ENCODE measurements around the gene MFN1. TPM values are rescaled to one million over a fixed set of nuclear protein-coding genes. Genes with fewer than 3 reads are reported as not detected.
"Not testable (repeated sequence)": the region's sequence is repeated elsewhere in the genome, so short reads cannot be mapped to it uniquely, and the experiment has no call there.

MFN1 gene
- total RNA-seq, 1 donor from 2014 or later = 74.2 TPM

DNA sequence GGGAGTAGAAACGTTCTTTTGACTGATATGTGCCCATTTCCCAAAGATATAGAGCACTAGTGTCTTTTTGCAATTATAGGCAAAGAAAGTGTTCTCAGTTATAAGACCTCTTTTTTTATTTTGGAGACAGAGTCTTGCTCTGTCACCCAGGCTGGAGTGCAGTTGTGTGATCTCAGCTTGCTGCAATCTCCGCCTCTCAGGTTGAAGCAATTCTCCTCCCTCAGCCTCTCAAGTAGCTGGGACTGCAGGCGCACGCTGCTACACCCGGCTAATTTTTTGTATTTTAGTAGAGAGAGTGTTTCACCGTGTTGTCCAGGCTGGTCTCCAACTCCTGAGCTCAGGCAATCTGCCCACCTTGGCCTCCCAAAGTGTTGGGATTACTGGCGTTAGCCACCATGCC, 45.4 kb upstream of the MFN1 start:
- no peak for DNase-seq
- no peaks in the 10 kb centered on the region for H3K36me3 ChIP-seq
- H3K27ac ChIP-seq (replicated peaks) = no peak overlapping the region
- H3K9me3 ChIP-seq (replicated peaks) = peaks cover 10% of the 10 kb centered on the region
- intact Hi-C loops (cut with micrococcal nuclease) = no loop called here
- no peaks in the 10 kb centered on the region for H3K4me1 ChIP-seq
- TF ChIP-seq, protein P1, sequence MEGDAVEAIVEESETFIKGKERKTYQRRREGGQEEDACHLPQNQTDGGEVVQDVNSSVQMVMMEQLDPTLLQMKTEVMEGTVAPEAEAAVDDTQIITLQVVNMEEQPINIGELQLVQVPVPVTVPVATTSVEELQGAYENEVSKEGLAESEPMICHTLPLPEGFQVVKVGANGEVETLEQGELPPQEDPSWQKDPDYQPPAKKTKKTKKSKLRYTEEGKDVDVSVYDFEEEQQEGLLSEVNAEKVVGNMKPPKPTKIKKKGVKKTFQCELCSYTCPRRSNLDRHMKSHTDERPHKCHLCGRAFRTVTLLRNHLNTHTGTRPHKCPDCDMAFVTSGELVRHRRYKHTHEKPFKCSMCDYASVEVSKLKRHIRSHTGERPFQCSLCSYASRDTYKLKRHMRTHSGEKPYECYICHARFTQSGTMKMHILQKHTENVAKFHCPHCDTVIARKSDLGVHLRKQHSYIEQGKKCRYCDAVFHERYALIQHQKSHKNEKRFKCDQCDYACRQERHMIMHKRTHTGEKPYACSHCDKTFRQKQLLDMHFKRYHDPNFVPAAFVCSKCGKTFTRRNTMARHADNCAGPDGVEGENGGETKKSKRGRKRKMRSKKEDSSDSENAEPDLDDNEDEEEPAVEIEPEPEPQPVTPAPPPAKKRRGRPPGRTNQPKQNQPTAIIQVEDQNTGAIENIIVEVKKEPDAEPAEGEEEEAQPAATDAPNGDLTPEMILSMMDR (IDR thresholded peaks at IDR 0.05; ENCODE audit: borderline replicate concordance) = no peak
- H3K4me3 ChIP-seq = no peak overlapping the region
- H3K27me3 ChIP-seq (ENCODE audit: low read depth) = no peaks in the 10 kb centered on the region

DNA sequence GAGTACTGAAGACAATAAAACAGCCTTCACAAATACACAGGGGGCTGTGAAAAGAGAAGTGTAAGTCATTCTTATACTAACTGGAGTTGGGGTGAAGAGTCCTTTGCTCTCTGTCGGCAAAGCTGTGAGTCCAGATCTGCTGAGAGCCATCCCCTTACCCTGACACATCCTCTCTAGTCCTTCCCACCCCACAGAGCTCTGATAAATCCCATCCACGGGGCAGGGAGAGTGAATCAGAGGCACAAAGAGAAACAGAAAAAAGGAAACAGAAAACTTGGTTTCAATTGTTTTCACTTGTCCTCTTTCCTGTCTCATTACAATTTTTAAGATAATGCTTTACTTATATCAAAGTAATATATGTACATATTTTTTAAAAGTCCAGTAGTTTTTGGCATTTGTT, 42.9 kb upstream of the MFN1 start:
- no peak overlapping the region for H3K4me3 ChIP-seq
- no peaks in the 10 kb centered on the region for H3K36me3 ChIP-seq
- intact Hi-C loops (cut with micrococcal nuclease) = no loop called here
- no peak overlapping the region for H3K27ac ChIP-seq (replicated peaks)
- peaks cover under 1% of the 10 kb centered on the region for H3K9me3 ChIP-seq (replicated peaks)
- no peak for DNase-seq
- H3K27me3 ChIP-seq (ENCODE audit: low read depth) = no peaks in the 10 kb centered on the region
- TF ChIP-seq, protein P1 (IDR thresholded peaks at IDR 0.05; ENCODE audit: borderline replicate concordance) = no peak
- H3K4me1 ChIP-seq = no peaks in the 10 kb centered on the region

DNA sequence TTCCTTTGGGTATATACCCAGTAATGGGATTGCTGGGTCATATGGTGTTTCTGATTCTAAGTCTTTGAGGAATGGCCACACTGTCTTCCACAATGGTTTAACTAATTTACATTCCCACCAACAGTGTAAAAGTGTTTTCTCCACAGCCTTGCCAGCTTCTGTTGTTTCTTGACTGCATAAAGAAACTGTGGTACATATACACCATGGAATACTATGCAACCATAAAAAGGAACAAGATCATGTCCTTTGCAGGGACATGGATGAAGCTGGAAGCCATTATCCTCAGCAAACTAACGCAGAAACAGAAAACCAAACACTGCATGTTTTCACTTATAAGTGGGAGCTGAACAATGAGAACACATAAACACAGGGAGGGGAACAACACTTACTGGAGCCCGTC, 40.1 kb upstream of the MFN1 start:
- DNase-seq; H3K27ac ChIP-seq (replicated peaks); H3K36me3 ChIP-seq; intact Hi-C loops (cut with micrococcal nuclease); H3K9me3 ChIP-seq (replicated peaks); H3K4me1 ChIP-seq; H3K4me3 ChIP-seq; H3K27me3 ChIP-seq (ENCODE audit: low read depth): not testable (repeated sequence)

DNA sequence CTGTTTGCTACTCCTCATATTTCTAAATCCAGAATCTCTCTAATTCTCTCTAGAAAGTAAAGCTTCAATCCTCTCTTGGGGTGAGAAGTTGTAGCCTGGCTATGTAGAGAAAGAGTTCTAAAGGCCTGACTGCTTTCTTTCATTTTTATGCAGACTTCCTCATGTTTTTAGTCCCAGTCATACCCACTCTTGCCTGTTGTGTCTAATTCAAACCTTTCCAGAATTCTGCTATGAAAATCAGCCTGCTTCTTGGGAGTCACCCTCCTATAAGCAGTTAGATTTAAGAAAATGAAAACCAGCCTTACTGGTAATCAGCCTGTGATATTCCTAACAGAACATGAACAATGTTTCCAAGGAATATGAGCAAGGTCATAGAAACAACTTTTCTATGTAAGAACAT, 39.5 kb upstream of the MFN1 start:
- Histone ChIP-seq H3K36me3 (no peaks in the 10 kb centered on the region), H3K9me3 (replicated peaks) (no peaks in the 10 kb centered on the region), H3K27ac (replicated peaks) (no peak overlapping the region), H3K4me3 (no peak overlapping the region), H3K4me1 (no peaks in the 10 kb centered on the region), H3K27me3 (ENCODE audit: low read depth) (peaks cover 3% of the 10 kb centered on the region)
- intact Hi-C loops (cut with micrococcal nuclease) = no loop called here
- no peak for DNase-seq
- TF ChIP-seq, protein P1 (IDR thresholded peaks at IDR 0.05; ENCODE audit: borderline replicate concordance) = no peak

DNA sequence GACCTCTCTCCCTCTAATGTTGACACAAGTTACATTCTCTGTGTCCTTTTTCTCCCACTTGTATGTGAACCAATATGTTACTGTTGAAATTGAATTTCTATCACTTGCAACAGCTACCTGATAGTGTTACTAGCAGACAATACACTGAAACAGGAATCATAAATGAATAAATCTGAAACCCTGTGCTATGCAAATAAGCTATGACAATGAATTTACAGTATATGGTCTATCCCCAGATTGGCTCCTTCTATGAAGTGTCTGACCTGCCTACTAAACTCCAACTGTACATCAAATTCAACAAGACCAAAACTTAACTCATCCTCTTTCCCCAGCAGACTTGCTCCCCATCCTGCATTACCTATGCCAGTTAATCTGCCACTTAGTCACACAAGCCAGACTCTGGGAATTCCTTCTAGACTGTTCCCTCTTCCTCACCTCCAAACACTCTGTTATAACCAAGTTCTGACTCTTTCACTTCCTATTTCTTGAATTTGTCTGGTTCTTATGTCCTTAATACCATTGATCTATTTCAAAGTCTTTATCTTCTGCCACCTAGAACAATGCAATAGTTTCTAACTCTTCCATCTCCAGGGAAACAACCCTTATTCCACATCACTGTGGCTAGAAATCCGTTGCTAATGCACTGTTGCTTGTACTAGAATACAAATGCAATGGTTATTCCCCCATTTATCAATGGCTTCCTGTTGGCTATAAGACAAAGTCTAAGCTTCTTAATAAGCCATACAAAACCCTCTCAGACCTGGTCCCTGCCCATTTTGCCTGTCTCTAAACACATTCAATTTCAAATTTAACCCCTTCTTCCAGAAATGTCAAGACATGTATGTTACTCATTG, 38.1 kb upstream of the MFN1 start:
- intact Hi-C loops (cut with micrococcal nuclease) = no loop called here
- TF ChIP-seq, protein P1 (IDR thresholded peaks at IDR 0.05; ENCODE audit: borderline replicate concordance) = no peak
- H3K9me3 ChIP-seq (replicated peaks) = no peaks in the 10 kb centered on the region
- H3K27me3 ChIP-seq (ENCODE audit: low read depth) = peaks cover 3% of the 10 kb centered on the region
- H3K36me3 ChIP-seq = no peaks in the 10 kb centered on the region
- no peak for DNase-seq
- no peaks in the 10 kb centered on the region for H3K4me1 ChIP-seq
- H3K4me3 ChIP-seq = no peak overlapping the region
- H3K27ac ChIP-seq (replicated peaks) = no peak overlapping the region

DNA sequence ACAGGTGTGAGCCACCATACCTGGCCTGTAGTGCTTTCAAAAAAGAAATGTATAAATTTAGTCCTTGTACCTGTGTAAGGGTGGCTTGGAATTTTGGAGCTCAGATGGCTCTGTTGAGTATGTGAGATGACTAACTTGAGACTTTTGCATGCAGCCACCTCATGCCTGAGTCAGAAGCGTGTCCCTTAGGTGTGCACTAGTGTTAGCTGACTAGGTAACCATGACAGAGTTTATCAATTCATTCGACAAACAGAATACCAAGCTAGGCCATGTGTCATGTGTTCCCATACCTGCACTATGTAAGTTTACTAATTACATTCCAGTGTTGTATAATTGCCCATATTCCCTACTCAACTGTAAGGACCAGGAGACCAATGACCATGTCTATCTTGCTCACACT, 28.6 kb upstream of the MFN1 start:
- no peak for DNase-seq
- H3K36me3 ChIP-seq = no peaks in the 10 kb centered on the region
- H3K4me3 ChIP-seq = no peak overlapping the region
- intact Hi-C loops (cut with micrococcal nuclease) = loop anchor here (5.0 kb wide), 2 partner anchors 217 to 302 kb away; no protein-coding TSS in a partner anchor
- peaks cover 24% of the 10 kb centered on the region for H3K4me1 ChIP-seq
- TF ChIP-seq, protein P1 (IDR thresholded peaks at IDR 0.05; ENCODE audit: borderline replicate concordance) = no peak
- H3K27ac ChIP-seq (replicated peaks) = no peak overlapping the region
- H3K9me3 ChIP-seq (replicated peaks) = no peaks in the 10 kb centered on the region
- H3K27me3 ChIP-seq (ENCODE audit: low read depth) = no peaks in the 10 kb centered on the region

Measured in left ventricle myocardium inferior (tissue), 1 donor.